Gastrocnemius medialis (tissue), 4 donors: ENCODE data around the gene CBL. TPM values are rescaled to one million over a fixed set of nuclear protein-coding genes. Genes with fewer than 3 reads are reported as not detected.

Experiments
- ATAC-seq, 2 donors: fragments of 150-250 bp; one replicate each; pipeline ENCODE4 v1.9.1; 2016
- DNase-seq, 2 donors: peaks; one replicate each; pipeline ENCODE4 v3.0.0-alpha.2; 2019
- H3K27ac ChIP-seq, 4 donors: fragments of 200-600 bp; sonication (generic); 1 replicate in 1 of 4; 2 replicates in 3 of 4; pipeline ENCODE4 v1.5.1; 2016 to 2018; ENCODE audit warnings: mild to moderate bottlenecking in 2 of 4, moderate library complexity in 1 of 4
- H3K27me3 ChIP-seq, 3 donors: fragments of 200-600 bp; sonication (generic) in 2 of 3; 1 replicate in 1 of 3; 2 replicates in 2 of 3; pipeline versions ENCODE4 v1.5.1 to v1.6.0; 2016 to 2019; ENCODE audit warnings: mild to moderate bottlenecking in 1 of 3, moderate library complexity in 1 of 3
- H3K36me3 ChIP-seq, 2 donors: fragments of 200-600 bp; sonication (generic) in 1 of 2; one replicate each; pipeline ENCODE4 v1.5.1; 2017 to 2018
- H3K4me1 ChIP-seq, 2 donors: fragments of 200-600 bp; sonication (generic) in 1 of 2; one replicate each; pipeline ENCODE4 v1.5.1; 2016 to 2017; ENCODE audit warnings: mild to moderate bottlenecking in 2 of 2
- H3K4me3 ChIP-seq, 4 donors: fragments of 200-600 bp; sonication (generic) in 3 of 4; 1 replicate in 1 of 4; 2 replicates in 3 of 4; pipeline ENCODE4 v1.5.1; 2016 to 2019; ENCODE audit warnings: mild to moderate bottlenecking in 2 of 4
- H3K9me3 ChIP-seq, 3 donors: fragments of 200-600 bp; sonication (generic) in 2 of 3; 1 replicate in 1 of 3; 2 replicates in 2 of 3; pipeline ENCODE4 v1.5.1; 2016 to 2019
- CTCF ChIP-seq, 5 experiments: fragments of 450-650 bp in 3 of 5; fragments of 200-600 bp in 2 of 5; sonication (generic) in 2 of 5; IDR thresholded peaks in 4 of 5; conservative IDR thresholded peaks in 1 of 5; 1 replicate in 4 of 5; 2 replicates in 1 of 5; pipeline ENCODE4 v1.5.1; 2016 to 2019; ENCODE audit warnings: antibody characterized with exemption in 5 of 5, mild to moderate bottlenecking in 3 of 5, moderate library complexity in 3 of 5
- POLR2A ChIP-seq, 2 donors: fragments of 450-650 bp; IDR thresholded peaks; one replicate each; pipeline ENCODE4 v1.6.1; 2017; ENCODE audit warnings: antibody characterized with exemption in 2 of 2, mild to moderate bottlenecking in 2 of 2, moderate library complexity in 2 of 2
- in situ Hi-C, 4 donors: fragments of 200-750 bp; cut with MboI; loops; one replicate each; pipeline versions ENCODE4 v1.15.0 to v1.8.0; 2017; ENCODE audit warnings: low sequenced_read_pairs in 4 of 4
- intact Hi-C: fragments of 100-400 bp; cut with DNase I; formaldehyde crosslinking; loops from one replicate; pipeline ENCODE4 v1.15.1; 2023; ENCODE audit warnings: low total_unique reads
- total RNA-seq, 4 donors: library from RNA; depleted of rRNA; stranded (reverse); fragments of >200 nt; gene quantifications; one replicate each; pipeline versions ENCODE4 v1.1.0 to v1.2.3, GENCODE V29; 2016

CBL gene
- total RNA-seq, 4 donors from 2014 or later: 3.0 to 6.7 (median 4.5) TPM

DNA sequence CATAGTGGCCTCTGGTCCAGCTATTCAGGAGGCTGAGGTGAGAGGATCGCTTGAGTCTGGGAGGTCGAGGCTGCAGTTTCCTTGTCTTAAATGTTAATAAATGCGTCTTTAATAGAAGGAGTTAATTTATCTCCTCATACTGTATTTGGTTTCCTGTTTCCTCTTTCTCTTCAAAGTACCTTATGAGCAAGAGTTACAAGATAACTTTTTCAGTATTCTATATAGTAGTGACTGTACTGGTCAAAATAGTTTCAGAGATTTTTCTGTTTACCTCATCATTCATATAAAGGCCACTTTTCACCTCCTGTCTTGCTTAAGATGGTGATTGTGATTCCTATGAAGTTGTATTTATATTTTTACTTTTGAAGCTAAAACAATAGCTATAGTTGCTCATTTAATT is 59.9 kb downstream of the CBL start:
- H3K9me3 ChIP-seq: no peaks in the 10 kb centered on the region
- H3K36me3 ChIP-seq: no peaks in the 10 kb centered on the region
- no peak for DNase-seq
- ATAC-seq: no peak
- H3K27me3 ChIP-seq: no peaks in the 10 kb centered on the region
- H3K27ac ChIP-seq: no peak overlapping the region
- intact Hi-C loops (loop anchor here (5.0 kb wide), 1 partner anchor 59 kb away; the partner anchor contains the start of gene CBL), in situ Hi-C loops (no loop called here)
- H3K4me3 ChIP-seq: no peak overlapping the region
- TF ChIP-seq CTCF (IDR thresholded peaks at IDR 0.05 in 4 of 5, conservative IDR thresholded peaks at IDR 0.05 in 1 of 5): no peak
- TF ChIP-seq POLR2A (IDR thresholded peaks at IDR 0.05): no peak
- H3K4me1 ChIP-seq: peaks cover 14 to 26% of the 10 kb centered on the region in 2 donors

DNA sequence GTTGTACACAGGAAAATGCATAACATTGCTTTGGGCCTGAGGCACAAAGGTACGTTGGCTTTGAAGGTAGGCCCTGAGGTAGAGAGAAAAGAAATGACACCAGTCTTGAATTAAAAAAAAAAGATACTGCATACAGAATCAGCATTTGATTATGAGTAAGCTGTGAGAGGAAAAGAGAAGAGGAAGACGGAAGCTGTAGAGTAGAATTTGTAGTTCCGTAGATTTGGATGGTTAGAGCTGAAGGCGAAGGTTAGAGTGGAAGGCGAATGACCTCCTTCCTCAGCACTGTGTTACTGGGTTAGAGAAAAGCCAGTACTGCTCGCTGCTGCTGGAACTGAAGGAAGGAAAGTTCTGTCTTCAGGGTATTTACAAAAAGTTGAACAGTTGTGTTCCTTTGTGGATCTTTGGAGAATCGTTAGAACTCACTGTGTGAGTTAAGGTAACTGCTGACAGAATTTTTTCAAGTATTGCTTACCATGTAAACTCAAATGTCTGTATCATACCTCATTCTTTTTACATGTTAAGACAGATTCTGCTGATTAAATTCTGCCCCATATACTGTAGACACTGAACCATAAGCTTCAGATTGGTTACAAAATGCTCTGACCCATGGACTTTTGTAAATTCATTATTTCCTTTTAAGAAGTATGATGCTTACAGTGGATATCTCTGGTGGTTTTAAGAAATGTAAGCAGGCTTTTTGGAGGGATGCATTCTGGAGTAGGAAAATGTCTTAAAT is 60.5 kb downstream of the CBL start:
- ATAC-seq: no peak
- Histone ChIP-seq H3K27me3 (no peaks in the 10 kb centered on the region), H3K4me1 (peaks cover 14 to 26% of the 10 kb centered on the region in 2 donors), H3K27ac (no peak overlapping the region), H3K4me3 (no peak overlapping the region), H3K36me3 (no peaks in the 10 kb centered on the region), H3K9me3 (no peaks in the 10 kb centered on the region)
- in situ Hi-C loops (no loop called here), intact Hi-C loops (loop anchor here (5.0 kb wide), 1 partner anchor 59 kb away; the partner anchor contains the start of gene CBL)
- no peak for TF ChIP-seq CTCF (IDR thresholded peaks at IDR 0.05 in 4 of 5, conservative IDR thresholded peaks at IDR 0.05 in 1 of 5)
- no peak for DNase-seq

GRCh38 chr11:119267645-119268044 is 61.5 kb downstream of the CBL start:
- no peak for DNase-seq
- Histone ChIP-seq H3K36me3 (no peaks in the 10 kb centered on the region), H3K27ac (no peak overlapping the region), H3K4me1 (peaks cover 10 to 18% of the 10 kb centered on the region in 2 donors), H3K4me3 (no peak overlapping the region), H3K9me3 (no peaks in the 10 kb centered on the region), H3K27me3 (no peaks in the 10 kb centered on the region)
- no peak for ATAC-seq
- intact Hi-C loops (loop anchor here (5.0 kb wide), 1 partner anchor 60 kb away; the partner anchor contains the start of gene CBL), in situ Hi-C loops (no loop called here)
- no peak for TF ChIP-seq POLR2A (IDR thresholded peaks at IDR 0.05)
- TF ChIP-seq CTCF (IDR thresholded peaks at IDR 0.05 in 4 of 5, conservative IDR thresholded peaks at IDR 0.05 in 1 of 5): no peak

DNA sequence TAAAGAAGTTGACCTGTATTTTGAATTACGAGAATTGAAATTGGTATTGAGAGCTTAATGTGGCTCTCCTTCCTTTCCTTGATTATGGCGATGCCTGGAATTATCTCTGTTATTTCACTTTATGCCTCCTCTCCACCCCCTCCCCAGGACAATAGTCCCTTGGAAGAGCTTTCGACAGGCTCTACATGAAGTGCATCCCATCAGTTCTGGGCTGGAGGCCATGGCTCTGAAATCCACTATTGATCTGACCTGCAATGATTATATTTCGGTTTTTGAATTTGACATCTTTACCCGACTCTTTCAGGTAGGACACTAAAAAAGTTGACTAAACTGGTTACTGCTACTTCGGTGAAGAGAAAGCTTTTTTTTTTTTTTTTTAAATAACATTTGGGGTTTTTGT is 67.6 kb downstream of the CBL start:
- DNase-seq (no peak), ATAC-seq (no peak)
- TF ChIP-seq POLR2A (IDR thresholded peaks at IDR 0.05): no peak
- no peak for TF ChIP-seq CTCF (IDR thresholded peaks at IDR 0.05 in 4 of 5, conservative IDR thresholded peaks at IDR 0.05 in 1 of 5)
- in situ Hi-C loops (no loop called here), intact Hi-C loops (no loop called here)
- Histone ChIP-seq H3K27me3 (no peaks in the 10 kb centered on the region), H3K4me1 (no peaks in the 10 kb centered on the region), H3K27ac (no peak overlapping the region), H3K9me3 (no peaks in the 10 kb centered on the region), H3K36me3 (peaks cover 0 to 29% of the 10 kb centered on the region in 2 donors), H3K4me3 (no peak overlapping the region)
